ENCODE results near the gene SYTL3.

SYTL3 gene

GRCh38 chr6:158808941-158809678 is 159.3 kb downstream of the SYTL3 start:
- no peak for DNase-seq
- H2AFZ ChIP-seq (ENCODE audit: low read depth, low read length) = no peak overlapping the region
- H3K4me2 ChIP-seq (ENCODE audit: insufficient read depth, low read length) = no peak overlapping the region
- no peaks in the 10 kb centered on the region for H3K27me3 ChIP-seq (ENCODE audit: insufficient read depth, low read length, poor library complexity)
- H4K20me1 ChIP-seq (ENCODE audit: insufficient read depth, low read length) = peaks cover 83% of the 10 kb centered on the region
- H3K9me3 ChIP-seq (ENCODE audit: insufficient read depth, low read length, severe bottlenecking) = no peaks in the 10 kb centered on the region
- no peak overlapping the region for H3K4me3 ChIP-seq (ENCODE audit: low read depth in 1 of 2, low read length in 2 of 2)
- TF ChIP-seq, protein P1, sequence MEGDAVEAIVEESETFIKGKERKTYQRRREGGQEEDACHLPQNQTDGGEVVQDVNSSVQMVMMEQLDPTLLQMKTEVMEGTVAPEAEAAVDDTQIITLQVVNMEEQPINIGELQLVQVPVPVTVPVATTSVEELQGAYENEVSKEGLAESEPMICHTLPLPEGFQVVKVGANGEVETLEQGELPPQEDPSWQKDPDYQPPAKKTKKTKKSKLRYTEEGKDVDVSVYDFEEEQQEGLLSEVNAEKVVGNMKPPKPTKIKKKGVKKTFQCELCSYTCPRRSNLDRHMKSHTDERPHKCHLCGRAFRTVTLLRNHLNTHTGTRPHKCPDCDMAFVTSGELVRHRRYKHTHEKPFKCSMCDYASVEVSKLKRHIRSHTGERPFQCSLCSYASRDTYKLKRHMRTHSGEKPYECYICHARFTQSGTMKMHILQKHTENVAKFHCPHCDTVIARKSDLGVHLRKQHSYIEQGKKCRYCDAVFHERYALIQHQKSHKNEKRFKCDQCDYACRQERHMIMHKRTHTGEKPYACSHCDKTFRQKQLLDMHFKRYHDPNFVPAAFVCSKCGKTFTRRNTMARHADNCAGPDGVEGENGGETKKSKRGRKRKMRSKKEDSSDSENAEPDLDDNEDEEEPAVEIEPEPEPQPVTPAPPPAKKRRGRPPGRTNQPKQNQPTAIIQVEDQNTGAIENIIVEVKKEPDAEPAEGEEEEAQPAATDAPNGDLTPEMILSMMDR (IDR thresholded peaks at IDR 0.05; ENCODE audit: borderline replicate concordance, extremely low read depth, low read length, poor library complexity, severe bottlenecking) = no peak
- no peak for TF ChIP-seq EZH2 (IDR thresholded peaks at IDR 0.05; ENCODE audit: borderline replicate concordance, low read depth, low read length, severe bottlenecking)
- peaks cover 58% of the 10 kb centered on the region for H3K36me3 ChIP-seq (ENCODE audit: insufficient read depth, low read length)
- no peak for ATAC-seq (ENCODE audit: insufficient read depth, low read depth)
- peaks cover 82% of the 10 kb centered on the region for H3K4me1 ChIP-seq (ENCODE audit: insufficient read depth, low read length)
- 0 out of 2 replicates have a peak overlapping the region, but pooled peaks have one; percentile 9 for H3K27ac ChIP-seq (ENCODE audit: low read length)
- peaks cover 97% of the 10 kb centered on the region for H3K79me2 ChIP-seq (ENCODE audit: insufficient read depth, low read length)
- no peak overlapping the region for H3K9ac ChIP-seq (ENCODE audit: low read depth, low read length)

GRCh38 chr6:158810155-158811095 is 160.6 kb downstream of the SYTL3 start:
- peak overlapping the region; percentile 13; the same call in 1 of the 2 replicates for H3K27ac ChIP-seq (ENCODE audit: low read length)

GRCh38 chr6:158812611-158813010 is 162.8 kb downstream of the SYTL3 start:
- Histone ChIP-seq H3K79me2 (ENCODE audit: insufficient read depth, low read length) (peaks cover 100% of the 10 kb centered on the region), H3K27me3 (ENCODE audit: insufficient read depth, low read length, poor library complexity) (no peaks in the 10 kb centered on the region), H3K4me2 (ENCODE audit: insufficient read depth, low read length) (peak overlapping the region; percentile 44; the same call in 1 of the 2 replicates), H3K9ac (ENCODE audit: low read depth, low read length) (no peak overlapping the region), H3K27ac (ENCODE audit: low read length) (no peak overlapping the region), H3K36me3 (ENCODE audit: insufficient read depth, low read length) (peaks cover 90% of the 10 kb centered on the region), H3K4me1 (ENCODE audit: insufficient read depth, low read length) (peaks cover 84% of the 10 kb centered on the region), H4K20me1 (ENCODE audit: insufficient read depth, low read length) (peaks cover 92% of the 10 kb centered on the region), H2AFZ (ENCODE audit: low read depth, low read length) (no peak overlapping the region), H3K4me3 (ENCODE audit: low read depth in 1 of 2, low read length in 2 of 2) (no peak overlapping the region; a peak in 1 of 4 replicates), H3K9me3 (ENCODE audit: insufficient read depth, low read length, severe bottlenecking) (no peaks in the 10 kb centered on the region)
- no peak for DNase-seq
- no peak for ATAC-seq (ENCODE audit: insufficient read depth, low read depth)
- TF ChIP-seq, protein P1 (IDR thresholded peaks at IDR 0.05; ENCODE audit: borderline replicate concordance, extremely low read depth, low read length, poor library complexity, severe bottlenecking) = no peak
- no peak for TF ChIP-seq EZH2 (IDR thresholded peaks at IDR 0.05; ENCODE audit: borderline replicate concordance, low read depth, low read length, severe bottlenecking)

More at GRCh38 chr6:158810155-158811095, 160.6 kb downstream of the SYTL3 start:
- Histone ChIP-seq H3K9me3 (ENCODE audit: insufficient read depth, low read length, severe bottlenecking) (no peaks in the 10 kb centered on the region), H2AFZ (ENCODE audit: low read depth, low read length) (no peak overlapping the region), H3K4me1 (ENCODE audit: insufficient read depth, low read length) (peaks cover 83% of the 10 kb centered on the region), H3K27me3 (ENCODE audit: insufficient read depth, low read length, poor library complexity) (no peaks in the 10 kb centered on the region), H3K4me3 (ENCODE audit: low read depth in 1 of 2, low read length in 2 of 2) (no peak overlapping the region), H4K20me1 (ENCODE audit: insufficient read depth, low read length) (peaks cover 89% of the 10 kb centered on the region), H3K36me3 (ENCODE audit: insufficient read depth, low read length) (peaks cover 70% of the 10 kb centered on the region), H3K9ac (ENCODE audit: low read depth, low read length) (no peak overlapping the region), H3K79me2 (ENCODE audit: insufficient read depth, low read length) (peaks cover 100% of the 10 kb centered on the region), H3K4me2 (ENCODE audit: insufficient read depth, low read length) (no peak overlapping the region)
- no peak for DNase-seq
- TF ChIP-seq, protein P1 (IDR thresholded peaks at IDR 0.05; ENCODE audit: borderline replicate concordance, extremely low read depth, low read length, poor library complexity, severe bottlenecking) = no peak
- TF ChIP-seq EZH2 (IDR thresholded peaks at IDR 0.05; ENCODE audit: borderline replicate concordance, low read depth, low read length, severe bottlenecking) = no peak
- no peak for ATAC-seq (ENCODE audit: insufficient read depth, low read depth)
